BJ (cell line): ENCODE results near the gene HSD17B3. TPM values are rescaled to one million over a fixed set of nuclear protein-coding genes. Genes with fewer than 3 reads are reported as not detected.

Experiments used
- CTCF ChIA-PET: fragments of 350-600 bp; formaldehyde crosslinking; extraction: SDS; loops from one replicate; lab custom pipeline; 2021; ENCODE audit warnings: antibody characterized with exemption, inconsistent platforms; lab: Yijun Ruan, JAX
- POLR2A ChIA-PET: fragments of 300-600 bp; sonication (Branson Sonifier 250); formaldehyde crosslinking; extraction: SDS; loops from one replicate; lab custom pipeline; 2021; ENCODE audit warnings: antibody characterized with exemption; lab: Charles Lee
- DNase-seq: peaks from one replicate; pipeline ENCODE4 v3.0.0-alpha.2; 2011; ENCODE audit warnings: low read depth
- H3K27me3 ChIP-seq: 2 replicates; pipeline ENCODE4 v1.6.0; 2011; ENCODE audit warnings: low read length; ENCODE audit not compliant: control insufficient read depth, insufficient read depth
- H3K36me3 ChIP-seq: 2 replicates; pipeline ENCODE4 v1.5.1; 2011; ENCODE audit warnings: low read length; ENCODE audit not compliant: control insufficient read depth, insufficient read depth
- H3K4me3 ChIP-seq: 2 replicates; pipeline ENCODE4 v1.5.1; 2011; ENCODE audit warnings: low read depth, mild to moderate bottlenecking, control low read depth, low read length
- polyA plus RNA-seq: library from polyadenylated mRNA; depleted of rRNA; stranded (reverse); fragments of >200 nt; gene quantifications from 2 replicates; pipeline ENCODE4 v1.2.3, GENCODE V29; 2011
- TF ChIP-seq, protein P1 (sequence below): IDR thresholded peaks from 2 replicates; pipeline ENCODE4 v1.5.1; 2011; ENCODE audit warnings: low read depth, mild to moderate bottlenecking, control low read depth, inconsistent platforms, low read length, moderate library complexity; ENCODE audit not compliant: insufficient read depth

Gene HSD17B3
- polyA plus RNA-seq, 1 experiment, result not detected

- POLR2A ChIA-PET, result no interaction called here
- Histone ChIP-seq H3K36me3 (no peaks in the 10 kb centered on the region), H3K4me3 (no peak overlapping the region), H3K27me3 (no peaks in the 10 kb centered on the region)
- DNase-seq, result no peak
- CTCF ChIA-PET, result no interaction called here
- TF ChIP-seq, protein P1, sequence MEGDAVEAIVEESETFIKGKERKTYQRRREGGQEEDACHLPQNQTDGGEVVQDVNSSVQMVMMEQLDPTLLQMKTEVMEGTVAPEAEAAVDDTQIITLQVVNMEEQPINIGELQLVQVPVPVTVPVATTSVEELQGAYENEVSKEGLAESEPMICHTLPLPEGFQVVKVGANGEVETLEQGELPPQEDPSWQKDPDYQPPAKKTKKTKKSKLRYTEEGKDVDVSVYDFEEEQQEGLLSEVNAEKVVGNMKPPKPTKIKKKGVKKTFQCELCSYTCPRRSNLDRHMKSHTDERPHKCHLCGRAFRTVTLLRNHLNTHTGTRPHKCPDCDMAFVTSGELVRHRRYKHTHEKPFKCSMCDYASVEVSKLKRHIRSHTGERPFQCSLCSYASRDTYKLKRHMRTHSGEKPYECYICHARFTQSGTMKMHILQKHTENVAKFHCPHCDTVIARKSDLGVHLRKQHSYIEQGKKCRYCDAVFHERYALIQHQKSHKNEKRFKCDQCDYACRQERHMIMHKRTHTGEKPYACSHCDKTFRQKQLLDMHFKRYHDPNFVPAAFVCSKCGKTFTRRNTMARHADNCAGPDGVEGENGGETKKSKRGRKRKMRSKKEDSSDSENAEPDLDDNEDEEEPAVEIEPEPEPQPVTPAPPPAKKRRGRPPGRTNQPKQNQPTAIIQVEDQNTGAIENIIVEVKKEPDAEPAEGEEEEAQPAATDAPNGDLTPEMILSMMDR, result no peak
Measured at GRCh38 chr9:96249746-96250145, 52.2 kb downstream of the HSD17B3 start.

DNA sequence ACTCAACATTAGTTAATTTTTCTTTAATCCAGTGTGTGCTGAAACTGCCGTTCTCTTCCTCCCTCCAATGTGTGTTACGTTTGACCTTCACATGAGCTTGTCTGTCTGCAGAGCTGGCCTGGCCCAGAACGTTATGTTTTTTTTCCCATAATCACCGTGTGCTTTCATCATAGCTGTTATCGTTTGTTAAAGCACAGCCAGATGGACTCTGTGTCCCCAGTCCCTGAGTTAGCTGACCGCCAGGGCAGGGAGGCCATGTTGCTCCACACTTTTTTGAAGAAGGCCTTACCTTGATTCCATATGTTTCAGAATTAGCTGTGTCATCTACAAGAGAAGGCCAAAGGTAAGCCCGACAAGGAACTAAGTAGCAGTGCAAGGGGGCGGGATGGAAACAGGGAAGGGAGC lies 55.7 kb downstream of the HSD17B3 start:
- TF ChIP-seq, protein P1, result no peak
- H3K27me3 ChIP-seq, result no peaks in the 10 kb centered on the region
- no peak for DNase-seq
- no peak overlapping the region for H3K4me3 ChIP-seq
- no peaks in the 10 kb centered on the region for H3K36me3 ChIP-seq
- POLR2A ChIA-PET, result no interaction called here
- CTCF ChIA-PET, result interaction anchor here (1.2 to 3.4 kb wide), 3 partner anchors 9 to 421 kb away, joined by 3 to 22 read pairs (median 8); no protein-coding TSS in a partner anchor

DNA sequence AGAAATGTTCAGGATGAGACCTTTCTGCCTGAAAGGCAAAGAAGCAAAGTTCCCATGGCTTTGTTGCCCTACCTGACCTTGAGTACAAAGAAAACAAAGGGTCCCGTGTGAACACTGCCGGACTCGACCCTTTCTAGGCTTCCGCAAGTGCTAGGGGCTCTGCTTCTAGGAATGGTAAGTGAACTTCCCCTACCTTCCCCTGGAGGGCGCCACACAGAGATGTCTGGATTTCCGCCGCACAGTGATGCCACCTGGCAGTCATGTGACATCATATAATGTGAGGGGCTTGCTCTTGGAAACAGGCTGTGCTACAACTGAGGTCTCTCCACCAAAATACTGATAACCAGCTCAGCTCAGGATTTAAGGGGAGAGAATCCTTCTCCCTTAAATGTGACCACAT lies 56.6 kb downstream of the HSD17B3 start:
- no peak for DNase-seq
- ChIA-PET CTCF (interaction anchor here (0.5 to 2.5 kb wide), 3 partner anchors 9 to 1013 kb away, joined by 5 to 10 read pairs (median 8); no protein-coding TSS in a partner anchor), POLR2A (no interaction called here)
- TF ChIP-seq, protein P1, result no peak
- no peaks in the 10 kb centered on the region for H3K36me3 ChIP-seq
- H3K4me3 ChIP-seq, result no peak overlapping the region
- no peaks in the 10 kb centered on the region; the same call in 1 of the 2 replicates for H3K27me3 ChIP-seq

- H3K27me3 ChIP-seq, result no peaks in the 10 kb centered on the region; the same call in 1 of the 2 replicates
- no peaks in the 10 kb centered on the region for H3K36me3 ChIP-seq
- DNase-seq, result no peak
- POLR2A ChIA-PET, result no interaction called here
- TF ChIP-seq, protein P1, result no peak
- CTCF ChIA-PET, result interaction anchor here (0.5 to 2.5 kb wide), 3 partner anchors 12 to 494 kb away, joined by 3 to 10 read pairs (median 7); no protein-coding TSS in a partner anchor
- H3K4me3 ChIP-seq, result no peak overlapping the region
Measured at GRCh38 chr9:96243778-96244177, 58.2 kb downstream of the HSD17B3 start.

DNA sequence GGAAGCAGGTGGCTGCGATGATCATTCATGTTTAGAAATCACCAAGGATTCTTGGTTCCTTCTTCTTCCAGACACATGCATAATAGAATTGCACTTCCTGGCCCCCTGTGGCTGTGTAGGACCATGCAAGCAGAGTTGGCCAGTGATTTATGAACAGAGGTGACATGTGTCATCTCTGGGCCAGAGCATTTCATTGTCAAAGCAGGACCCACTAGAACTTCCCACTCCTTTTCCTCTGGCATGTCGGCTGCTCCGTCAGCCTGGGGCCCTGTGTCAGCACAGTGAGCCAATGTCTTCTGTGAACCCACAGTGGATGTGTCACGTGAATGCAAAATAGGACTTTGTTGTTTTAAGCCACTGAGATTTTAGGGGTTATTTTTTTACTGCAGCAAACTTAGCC lies 59.2 kb downstream of the HSD17B3 start:
- Histone ChIP-seq H3K36me3 (no peaks in the 10 kb centered on the region), H3K27me3 (no peaks in the 10 kb centered on the region; the same call in 1 of the 2 replicates), H3K4me3 (no peak overlapping the region)
- DNase-seq, result no peak
- ChIA-PET CTCF (no interaction called here), POLR2A (no interaction called here)
- TF ChIP-seq, protein P1, result no peak
